LoVo (cell line): Measurements from ENCODE around the gene BBS1.
A peak's percentile ranks its signal among the peaks of the same experiment; 100 is the strongest.
"Not testable (repeated sequence)": the region's sequence is repeated elsewhere in the genome, so short reads cannot be mapped to it uniquely, and the experiment has no call there.

Experiments used
- DNase-seq: peaks from one replicate; pipeline ENCODE4 v3.0.0-alpha.2; 2016; ENCODE audit warnings: low spot score

The BBS1 gene

DNA sequence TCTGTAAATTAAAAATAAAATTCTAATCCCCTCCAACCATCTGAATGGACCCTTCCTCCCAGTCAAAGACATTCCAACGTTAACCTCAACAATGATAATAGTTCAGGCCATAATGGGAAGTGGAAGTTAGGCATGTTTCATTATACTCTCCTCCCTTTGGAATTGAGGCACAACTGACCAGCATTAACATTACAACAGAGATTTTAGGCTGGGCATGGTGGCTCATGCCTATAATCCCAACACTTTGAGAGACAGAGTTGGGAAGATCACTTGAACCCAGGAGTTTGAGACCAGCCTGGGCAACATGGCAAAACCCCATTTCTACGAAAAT, 60.4 kb downstream of the BBS1 start:
- no peak for DNase-seq

DNA sequence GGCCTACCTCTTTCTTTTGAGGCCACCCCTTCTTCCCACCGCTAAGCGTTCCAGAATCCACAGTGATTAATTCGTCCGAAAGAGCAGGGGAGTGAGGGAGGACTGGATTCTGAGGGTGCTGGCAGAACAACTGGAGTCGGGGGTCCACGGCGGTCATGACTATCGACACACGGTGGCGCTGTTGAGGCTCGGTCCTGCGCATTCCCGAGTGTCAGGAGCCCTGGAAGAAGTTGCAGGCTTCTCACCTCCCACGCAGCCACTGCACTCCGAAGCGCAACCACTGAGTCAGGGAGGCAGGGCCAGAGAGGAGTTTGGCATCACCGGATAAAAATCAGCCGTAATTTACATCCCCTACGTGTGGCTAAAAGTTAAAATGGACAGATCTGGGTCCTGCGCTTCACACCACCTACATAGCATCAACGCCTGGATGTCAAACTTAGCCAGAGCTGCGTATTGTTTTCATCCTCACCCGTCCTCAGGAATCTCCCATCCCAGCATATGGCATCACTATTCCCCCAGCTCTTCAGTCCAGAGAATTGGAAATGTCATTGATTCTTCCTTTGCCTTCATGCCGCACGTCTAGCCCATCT, 68.7 kb downstream of the BBS1 start:
- peak; percentile 21 for DNase-seq

DNA sequence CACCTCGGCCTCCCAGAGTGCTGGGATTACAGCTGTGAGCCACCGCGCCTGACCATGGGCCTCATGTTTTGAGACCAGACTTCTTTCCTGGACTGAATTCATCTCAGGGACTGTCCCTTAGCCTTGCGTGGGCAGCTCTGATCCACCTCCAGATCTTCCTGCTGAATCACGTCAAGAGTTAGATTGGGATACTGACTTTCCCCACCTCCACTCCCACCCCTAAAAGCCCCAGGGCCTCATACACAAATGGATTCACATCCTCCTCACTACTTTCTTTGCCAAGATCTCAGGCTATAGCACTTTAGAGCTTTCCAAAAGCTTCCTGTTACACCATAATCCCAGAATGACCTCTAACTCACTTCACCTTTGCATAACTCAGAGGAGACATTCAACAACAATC, 70.4 kb downstream of the BBS1 start:
- no peak for DNase-seq

DNA sequence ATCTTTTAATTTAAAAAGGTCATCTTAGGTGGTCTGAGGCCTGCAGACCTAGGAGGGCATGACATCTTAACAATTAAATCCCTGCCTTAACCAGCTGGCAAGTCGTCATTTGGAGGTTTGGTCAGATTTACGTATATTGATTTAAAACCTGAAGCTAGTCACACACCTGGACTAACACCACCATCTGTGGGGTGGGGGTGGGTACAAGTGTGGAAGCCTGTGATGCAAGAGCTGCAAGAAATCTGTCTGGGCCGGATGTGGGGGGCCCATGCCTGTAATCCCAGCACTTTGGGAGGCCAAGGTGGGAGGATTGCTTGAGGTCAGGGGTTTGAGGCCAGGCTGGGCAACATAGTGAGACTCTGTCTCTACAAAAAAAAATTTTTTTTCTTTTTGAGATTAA, 70.8 kb downstream of the BBS1 start:
- no peak for DNase-seq

DNA sequence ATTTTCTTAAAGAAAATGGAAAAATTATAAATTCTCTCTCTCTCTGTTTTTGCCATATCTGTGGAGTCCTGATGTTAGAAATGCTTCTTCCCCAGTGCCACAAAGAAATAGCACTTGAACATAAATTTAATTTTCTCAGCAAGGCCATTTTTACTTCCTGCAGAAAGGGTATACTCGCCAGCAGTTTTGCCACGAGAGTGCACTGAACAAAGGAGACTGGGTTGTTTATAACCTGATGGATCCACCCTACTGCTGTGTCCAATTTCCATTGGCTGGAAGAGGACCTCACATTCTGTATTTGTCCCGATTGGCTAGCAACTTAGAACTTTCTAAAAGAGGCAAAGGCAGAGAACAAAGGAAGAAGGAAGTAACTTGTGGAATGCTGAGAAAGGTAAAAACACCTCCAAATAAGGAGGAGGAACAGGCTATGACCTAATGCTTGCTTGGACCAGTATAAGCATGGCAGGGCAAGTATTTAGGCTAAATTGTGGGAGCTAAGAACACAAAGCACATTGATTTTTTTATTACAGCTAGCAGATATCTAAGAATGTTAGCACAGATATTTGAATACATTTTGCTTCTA, 72.2 kb downstream of the BBS1 start:
- not testable (repeated sequence) for DNase-seq
